ENCODE measurements around the gene COL6A1.

COL6A1 gene

GRCh38 chr21:45979651-45980050 is 1.9 kb upstream of the COL6A1 start:
- H3K27me3 Mint-ChIP-seq, result no peaks in the 10 kb centered on the region
- H3K9me3 Mint-ChIP-seq (ENCODE audit: low read depth), result no peaks in the 10 kb centered on the region
- peaks cover 1% of the 10 kb centered on the region for H3K36me3 Mint-ChIP-seq
- H3K4me1 Mint-ChIP-seq (ENCODE audit: low read depth), result peaks cover 23% of the 10 kb centered on the region
- H3K4me3 Mint-ChIP-seq, result no peak overlapping the region
- H3K27ac Mint-ChIP-seq, result no peak overlapping the region

GRCh38 chr21:45980271-45980670 is 1.3 kb upstream of the COL6A1 start:
- Mint-ChIP-seq H3K27me3 (no peaks in the 10 kb centered on the region), H3K4me1 (ENCODE audit: low read depth) (peaks cover 23% of the 10 kb centered on the region), H3K4me3 (no peak overlapping the region), H3K27ac (no peak overlapping the region), H3K9me3 (ENCODE audit: low read depth) (no peaks in the 10 kb centered on the region), H3K36me3 (peaks cover 3% of the 10 kb centered on the region)

GRCh38 chr21:45980697-45981096 is 873 bp upstream of the COL6A1 start:
- no peak overlapping the region for H3K4me3 Mint-ChIP-seq
- peaks cover 19% of the 10 kb centered on the region for H3K4me1 Mint-ChIP-seq (ENCODE audit: low read depth)
- peaks cover 3% of the 10 kb centered on the region for H3K36me3 Mint-ChIP-seq
- H3K27ac Mint-ChIP-seq, result no peak overlapping the region
- H3K9me3 Mint-ChIP-seq (ENCODE audit: low read depth), result no peaks in the 10 kb centered on the region
- no peaks in the 10 kb centered on the region for H3K27me3 Mint-ChIP-seq

- H3K4me1 Mint-ChIP-seq (ENCODE audit: low read depth), result peaks cover 13% of the 10 kb centered on the region
- no peak overlapping the region for H3K27ac Mint-ChIP-seq
Observed at GRCh38 chr21:45982092-45982757, 655 bp downstream of the COL6A1 start.

GRCh38 chr21:45982758-45983648 is 1.4 kb downstream of the COL6A1 start:
- H3K4me3 Mint-ChIP-seq, result peak overlapping the region; percentile 63
- H3K27ac Mint-ChIP-seq, result no peak overlapping the region
- peaks cover 3% of the 10 kb centered on the region for H3K36me3 Mint-ChIP-seq
- peaks cover 13% of the 10 kb centered on the region for H3K4me1 Mint-ChIP-seq (ENCODE audit: low read depth)
- no peaks in the 10 kb centered on the region for H3K9me3 Mint-ChIP-seq (ENCODE audit: low read depth)
- no peaks in the 10 kb centered on the region for H3K27me3 Mint-ChIP-seq

More at GRCh38 chr21:45982092-45982757, 655 bp downstream of the COL6A1 start:
- H3K4me3 Mint-ChIP-seq, result peak overlapping the region; percentile 63
- H3K27me3 Mint-ChIP-seq, result no peaks in the 10 kb centered on the region
- H3K9me3 Mint-ChIP-seq (ENCODE audit: low read depth), result no peaks in the 10 kb centered on the region
- H3K36me3 Mint-ChIP-seq, result peaks cover 3% of the 10 kb centered on the region

GRCh38 chr21:45983649-45983965 is 2.0 kb downstream of the COL6A1 start:
- H3K27me3 Mint-ChIP-seq, result no peaks in the 10 kb centered on the region
- peaks cover 11% of the 10 kb centered on the region for H3K4me1 Mint-ChIP-seq (ENCODE audit: low read depth)
- H3K27ac Mint-ChIP-seq, result no peak overlapping the region
- peaks cover 3% of the 10 kb centered on the region for H3K36me3 Mint-ChIP-seq
- H3K9me3 Mint-ChIP-seq (ENCODE audit: low read depth), result no peaks in the 10 kb centered on the region
- H3K4me3 Mint-ChIP-seq, result no peak overlapping the region

- no peak overlapping the region for H3K27ac Mint-ChIP-seq
- H3K27me3 Mint-ChIP-seq, result no peaks in the 10 kb centered on the region
- H3K9me3 Mint-ChIP-seq (ENCODE audit: low read depth), result no peaks in the 10 kb centered on the region
- peaks cover 6% of the 10 kb centered on the region for H3K4me1 Mint-ChIP-seq (ENCODE audit: low read depth)
- H3K36me3 Mint-ChIP-seq, result peaks cover 3% of the 10 kb centered on the region
- no peak overlapping the region for H3K4me3 Mint-ChIP-seq
Observed at GRCh38 chr21:45983981-45984551, 2.5 kb downstream of the COL6A1 start.

- peak overlapping the region; percentile 6 for H3K4me3 Mint-ChIP-seq
- peaks cover 3% of the 10 kb centered on the region for H3K36me3 Mint-ChIP-seq
- no peaks in the 10 kb centered on the region for H3K9me3 Mint-ChIP-seq (ENCODE audit: low read depth)
- H3K4me1 Mint-ChIP-seq (ENCODE audit: low read depth), result peaks cover 3% of the 10 kb centered on the region
- H3K27me3 Mint-ChIP-seq, result no peaks in the 10 kb centered on the region
- peak overlapping the region; percentile 51 for H3K27ac Mint-ChIP-seq
Observed at GRCh38 chr21:45984584-45985095, 3.1 kb downstream of the COL6A1 start.

GRCh38 chr21:45985471-45986315 is 4.1 kb downstream of the COL6A1 start:
- Mint-ChIP-seq H3K36me3 (peaks cover 3% of the 10 kb centered on the region), H3K27ac (no peak overlapping the region), H3K4me3 (no peak overlapping the region), H3K27me3 (no peaks in the 10 kb centered on the region), H3K9me3 (ENCODE audit: low read depth) (no peaks in the 10 kb centered on the region), H3K4me1 (ENCODE audit: low read depth) (peaks cover 2% of the 10 kb centered on the region)

- no peaks in the 10 kb centered on the region for H3K9me3 Mint-ChIP-seq (ENCODE audit: low read depth)
- H3K4me3 Mint-ChIP-seq, result no peak overlapping the region
- H3K36me3 Mint-ChIP-seq, result peaks cover 3% of the 10 kb centered on the region
- H3K27me3 Mint-ChIP-seq, result no peaks in the 10 kb centered on the region
- H3K4me1 Mint-ChIP-seq (ENCODE audit: low read depth), result peaks cover 2% of the 10 kb centered on the region
- H3K27ac Mint-ChIP-seq, result no peak overlapping the region
Observed at GRCh38 chr21:45986316-45987051, 4.9 kb downstream of the COL6A1 start.

- Mint-ChIP-seq H3K36me3 (peaks cover 3% of the 10 kb centered on the region), H3K9me3 (ENCODE audit: low read depth) (no peaks in the 10 kb centered on the region), H3K27ac (no peak overlapping the region), H3K27me3 (no peaks in the 10 kb centered on the region), H3K4me1 (ENCODE audit: low read depth) (peaks cover 2% of the 10 kb centered on the region), H3K4me3 (no peak overlapping the region)
Observed at GRCh38 chr21:45987121-45987711, 5.6 kb downstream of the COL6A1 start.

GRCh38 chr21:45988366-45989347 is 7.1 kb downstream of the COL6A1 start:
- Mint-ChIP-seq H3K27ac (no peak overlapping the region), H3K4me1 (ENCODE audit: low read depth) (peaks cover 2% of the 10 kb centered on the region), H3K36me3 (peaks cover 3% of the 10 kb centered on the region), H3K27me3 (no peaks in the 10 kb centered on the region), H3K9me3 (ENCODE audit: low read depth) (no peaks in the 10 kb centered on the region), H3K4me3 (no peak overlapping the region)
